Suprapubic skin (tissue), 4 donors: Measurements from ENCODE around the gene CEACAM16. TPM values are rescaled to one million over a fixed set of nuclear protein-coding genes. Genes with fewer than 3 reads are reported as not detected.

ENCODE experiments used
- DNase-seq, 2 donors: peaks; one replicate each; pipeline ENCODE4 v3.0.0-alpha.2; 2019; ENCODE audit warnings: low spot score in 2 of 2
- H3K27ac ChIP-seq: fragments of 200-600 bp; sonication (generic); one replicate; pipeline ENCODE4 v1.5.1; 2019
- H3K27me3 ChIP-seq: fragments of 200-600 bp; sonication (generic); one replicate; pipeline ENCODE4 v1.5.1; 2019
- H3K36me3 ChIP-seq: fragments of 200-600 bp; sonication (generic); one replicate; pipeline ENCODE4 v1.5.1; 2019
- H3K4me1 ChIP-seq: fragments of 200-600 bp; sonication (generic); one replicate; pipeline ENCODE4 v1.5.1; 2019
- H3K4me3 ChIP-seq: fragments of 200-600 bp; sonication (generic); one replicate; pipeline ENCODE4 v1.5.1; 2019; ENCODE audit warnings: mild to moderate bottlenecking
- H3K9me3 ChIP-seq: fragments of 200-600 bp; sonication (generic); one replicate; pipeline ENCODE4 v1.5.1; 2019
- CTCF ChIP-seq, 2 donors: fragments of 200-600 bp in 1 of 2; fragments of 450-650 bp in 1 of 2; sonication (generic) in 1 of 2; IDR thresholded peaks; one replicate each; pipeline ENCODE4 v1.5.1; 2016 to 2019; ENCODE audit warnings: antibody characterized with exemption in 2 of 2, mild to moderate bottlenecking in 1 of 2, moderate library complexity in 1 of 2
- EP300 ChIP-seq: sonication (generic); formaldehyde crosslinking; IDR thresholded peaks from one replicate; pipeline ENCODE4 v1.6.1; 2017; ENCODE audit warnings: antibody characterized with exemption
- POLR2A ChIP-seq, 2 donors: fragments of 450-650 bp; IDR thresholded peaks; one replicate each; pipeline ENCODE4 v1.6.1; 2017; ENCODE audit warnings: antibody characterized with exemption in 2 of 2, mild to moderate bottlenecking in 2 of 2, moderate library complexity in 2 of 2
- POLR2AphosphoS5 ChIP-seq, 3 donors: sonication (generic); formaldehyde crosslinking; IDR thresholded peaks; one replicate each; pipeline ENCODE4 v1.6.1; 2017; ENCODE audit warnings: antibody characterized with exemption in 3 of 3
- WGBS: methylation state at CpG from one replicate; pipeline ENCODE4 v1.1.5; 2018; 5-methylcytosine and 5-hydroxymethylcytosine counted together
- total RNA-seq, 4 donors: library from RNA; depleted of rRNA; stranded (reverse); fragments of >200 nt; gene quantifications; one replicate each; pipeline ENCODE4 v1.1.0, GENCODE V29; 2016

CEACAM16 gene
- total RNA-seq, 4 donors from 2014 or later, result not detected

GRCh38 chr19:44731081-44731480 is 32.1 kb downstream of the CEACAM16 start:
- TF ChIP-seq CTCF (IDR thresholded peaks at IDR 0.05), result no peak
- TF ChIP-seq EP300, result no peak
- no peak for TF ChIP-seq POLR2AphosphoS5 (IDR thresholded peaks at IDR 0.05)
- Histone ChIP-seq H3K4me3 (no peak overlapping the region), H3K36me3 (no peaks in the 10 kb centered on the region), H3K9me3 (no peaks in the 10 kb centered on the region), H3K27ac (no peak overlapping the region), H3K27me3 (no peaks in the 10 kb centered on the region), H3K4me1 (peaks cover 12% of the 10 kb centered on the region)
- DNase-seq, result no peak
- WGBS, result 89% methylated on average over 5 of the region's 5 CpGs

GRCh38 chr19:44731622-44732021 is 32.7 kb downstream of the CEACAM16 start:
- WGBS, result 83% methylated on average over 5 of the region's 5 CpGs
- peaks cover 15% of the 10 kb centered on the region for H3K4me1 ChIP-seq
- no peaks in the 10 kb centered on the region for H3K9me3 ChIP-seq
- no peak for TF ChIP-seq POLR2AphosphoS5 (IDR thresholded peaks at IDR 0.05)
- no peaks in the 10 kb centered on the region for H3K36me3 ChIP-seq
- DNase-seq, result no peak
- H3K27me3 ChIP-seq, result no peaks in the 10 kb centered on the region
- H3K27ac ChIP-seq, result no peak overlapping the region
- no peak overlapping the region for H3K4me3 ChIP-seq

- TF ChIP-seq EP300 (no peak), POLR2A (IDR thresholded peaks at IDR 0.05) (no peak), CTCF (IDR thresholded peaks at IDR 0.05) (no peak), POLR2AphosphoS5 (IDR thresholded peaks at IDR 0.05) (no peak)
- H3K4me1 ChIP-seq, result peaks cover 19% of the 10 kb centered on the region
- no peaks in the 10 kb centered on the region for H3K36me3 ChIP-seq
- H3K27me3 ChIP-seq, result no peaks in the 10 kb centered on the region
- no peak for DNase-seq
- no peak overlapping the region for H3K27ac ChIP-seq
- no peaks in the 10 kb centered on the region for H3K9me3 ChIP-seq
- no peak overlapping the region for H3K4me3 ChIP-seq
- 80% methylated on average over 11 of the region's 11 CpGs for WGBS
Observed at GRCh38 chr19:44732235-44733014, 33.5 kb downstream of the CEACAM16 start.

- Histone ChIP-seq H3K27me3 (no peaks in the 10 kb centered on the region), H3K27ac (no peak overlapping the region), H3K36me3 (no peaks in the 10 kb centered on the region), H3K4me1 (peaks cover 33% of the 10 kb centered on the region), H3K9me3 (no peaks in the 10 kb centered on the region), H3K4me3 (no peak overlapping the region)
- DNase-seq, result no peak
- TF ChIP-seq EP300, result no peak
- TF ChIP-seq POLR2AphosphoS5 (IDR thresholded peaks at IDR 0.05), result no peak
- no peak for TF ChIP-seq CTCF (IDR thresholded peaks at IDR 0.05)
- 39% methylated on average over 1 of the region's 1 CpG for whole genome bisulfite sequencing
Observed at GRCh38 chr19:44734357-44734756, 35.4 kb downstream of the CEACAM16 start.

- Histone ChIP-seq H3K4me1 (peaks cover 38% of the 10 kb centered on the region), H3K27ac (no peak overlapping the region), H3K9me3 (no peaks in the 10 kb centered on the region), H3K4me3 (no peak overlapping the region), H3K27me3 (no peaks in the 10 kb centered on the region), H3K36me3 (no peaks in the 10 kb centered on the region)
- no peak for TF ChIP-seq EP300
- no peak for DNase-seq
- WGBS, result 47% methylated on average over 5 of the region's 5 CpGs
Observed at GRCh38 chr19:44735011-44735410, 36.1 kb downstream of the CEACAM16 start.

GRCh38 chr19:44737238-44738071 is 38.5 kb downstream of the CEACAM16 start:
- Histone ChIP-seq H3K27me3 (no peaks in the 10 kb centered on the region), H3K4me1 (peaks cover 60% of the 10 kb centered on the region), H3K4me3 (no peak overlapping the region), H3K27ac (peak overlapping the region; percentile 14), H3K9me3 (no peaks in the 10 kb centered on the region), H3K36me3 (no peaks in the 10 kb centered on the region)
- WGBS, result 61% methylated on average over 10 of the region's 13 CpGs
- DNase-seq, result no peak
- TF ChIP-seq EP300 (no peak), POLR2AphosphoS5 (IDR thresholded peaks at IDR 0.05) (no peak)
